ENCODE measurements around the gene H2AZ2. TPM values are rescaled to one million over a fixed set of nuclear protein-coding genes. Genes with fewer than 3 reads are reported as not detected.
"Not testable (repeated sequence)": the region's sequence is repeated elsewhere in the genome, so short reads cannot be mapped to it uniquely, and the experiment has no call there.

The H2AZ2 gene
- total and polyA plus RNA-seq, 5 donors, result 163 to 233 (median 220) TPM

DNA sequence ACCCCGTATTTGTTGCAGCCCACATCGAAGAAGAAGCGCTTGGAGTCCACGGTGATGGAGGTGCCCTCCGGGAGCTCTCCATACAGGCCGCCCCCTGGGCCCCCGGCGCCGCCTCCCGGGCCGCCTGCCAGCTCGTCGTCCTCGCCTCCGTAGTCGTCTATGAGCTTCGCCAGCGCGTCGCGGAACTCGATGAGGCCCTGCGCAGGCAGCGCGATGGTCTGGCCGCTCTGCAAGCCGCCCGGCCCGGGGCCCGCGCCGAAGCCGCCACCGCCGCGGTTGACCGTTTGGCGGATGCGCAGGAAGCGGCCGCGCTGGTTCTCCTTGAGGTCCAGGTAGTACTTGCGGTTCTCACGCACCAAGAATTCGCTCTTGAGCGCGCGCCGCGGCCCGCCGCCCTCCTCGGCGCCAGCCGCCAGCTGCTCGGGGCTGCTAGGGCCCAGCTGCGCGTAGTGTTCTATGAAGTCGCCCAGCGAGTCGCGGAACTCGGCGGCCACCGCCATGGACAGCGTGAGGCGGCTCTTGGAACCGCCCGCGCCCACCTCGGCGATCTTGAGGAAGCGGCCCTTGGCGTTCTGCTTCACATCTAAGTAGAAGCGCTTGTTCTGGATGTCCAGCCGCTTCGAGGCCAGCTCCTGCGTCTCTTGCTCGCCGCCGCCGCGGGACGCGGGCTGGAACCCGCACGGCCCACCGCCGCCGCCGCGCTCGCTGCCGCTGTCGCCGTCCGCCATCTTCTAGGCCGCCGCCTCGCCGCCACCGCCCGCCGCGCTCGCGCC lies 36.9 kb upstream of the H2AZ2 start:
- peak; percentile 56 to 61 for ATAC-seq
- no peaks in the 10 kb centered on the region for H3K9me3 ChIP-seq (ENCODE audit: control insufficient read depth, low read length)
- peak overlapping the region; percentile 77 for H3K4me3 ChIP-seq (ENCODE audit: low read length)
- no peaks in the 10 kb centered on the region for H3K27me3 ChIP-seq (ENCODE audit: control insufficient read depth, insufficient read depth)
- peak overlapping the region; percentile 87 for H3K27ac ChIP-seq (ENCODE audit: low read length)
- H3K4me1 ChIP-seq (ENCODE audit: control insufficient read depth, insufficient read depth, low read length), result peaks cover 2% of the 10 kb centered on the region
- intact Hi-C loops (cut with DNase I), result no loop called here
- WGBS, result under 1% methylated on average over 107 of the region's 107 CpGs
- DNase-seq, result peak; percentile 71 to 91 (median 83)

DNA sequence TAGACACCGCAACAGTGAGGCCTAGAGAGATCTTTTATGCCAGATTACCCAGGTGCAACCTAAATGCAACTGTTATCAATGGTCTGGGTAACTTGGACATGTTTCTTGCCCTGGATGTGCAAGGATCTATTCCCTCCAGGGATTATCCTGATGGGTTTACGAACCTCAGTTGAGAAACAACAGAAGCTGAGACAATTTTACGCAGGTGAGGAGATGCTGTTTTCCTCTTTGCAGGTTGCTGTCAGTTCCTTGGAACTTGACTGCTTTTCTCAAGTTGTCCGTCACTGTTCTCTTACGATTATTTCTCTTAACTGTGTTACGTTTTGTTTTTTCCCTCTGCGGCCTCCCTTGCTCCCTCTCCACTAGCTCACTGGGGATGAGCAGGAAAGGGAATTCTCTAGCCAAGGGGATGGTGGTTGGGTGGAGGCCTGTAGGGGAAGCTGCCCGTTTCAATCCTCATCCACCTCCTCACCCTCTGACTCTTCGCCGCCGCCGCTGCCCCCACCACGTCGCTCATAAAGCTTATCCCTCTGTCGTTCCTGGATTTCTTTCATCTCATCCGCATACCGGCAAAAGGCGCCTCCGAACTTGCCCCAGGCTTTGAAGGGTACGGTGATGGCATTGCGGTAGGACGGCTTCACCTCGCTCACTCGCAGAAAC lies 36.2 kb upstream of the H2AZ2 start:
- Histone ChIP-seq H3K4me3 (ENCODE audit: low read length) (peak overlapping the region; percentile 77), H3K9me3 (ENCODE audit: control insufficient read depth, low read length) (no peaks in the 10 kb centered on the region), H3K4me1 (ENCODE audit: control insufficient read depth, insufficient read depth, low read length) (peaks cover 2% of the 10 kb centered on the region), H3K27ac (ENCODE audit: low read length) (peak overlapping the region; percentile 87), H3K27me3 (ENCODE audit: control insufficient read depth, insufficient read depth) (no peaks in the 10 kb centered on the region)
- 15% methylated on average over 24 of the region's 24 CpGs for WGBS
- no peak for ATAC-seq
- intact Hi-C loops (cut with DNase I), result no loop called here
- DNase-seq, result no peak

GRCh38 chr7:44882899-44883298 lies 35.0 kb upstream of the H2AZ2 start:
- H3K4me3 ChIP-seq (ENCODE audit: low read length), result peak overlapping the region; percentile 77
- WGBS, result 42% methylated on average over 3 of the region's 3 CpGs
- no peak for ATAC-seq
- no peaks in the 10 kb centered on the region for H3K9me3 ChIP-seq (ENCODE audit: control insufficient read depth, low read length)
- H3K27me3 ChIP-seq (ENCODE audit: control insufficient read depth, insufficient read depth), result no peaks in the 10 kb centered on the region
- no peak overlapping the region for H3K27ac ChIP-seq (ENCODE audit: low read length)
- intact Hi-C loops (cut with DNase I), result no loop called here
- H3K4me1 ChIP-seq (ENCODE audit: control insufficient read depth, insufficient read depth, low read length), result peaks cover 2% of the 10 kb centered on the region
- DNase-seq, result no peak

DNA sequence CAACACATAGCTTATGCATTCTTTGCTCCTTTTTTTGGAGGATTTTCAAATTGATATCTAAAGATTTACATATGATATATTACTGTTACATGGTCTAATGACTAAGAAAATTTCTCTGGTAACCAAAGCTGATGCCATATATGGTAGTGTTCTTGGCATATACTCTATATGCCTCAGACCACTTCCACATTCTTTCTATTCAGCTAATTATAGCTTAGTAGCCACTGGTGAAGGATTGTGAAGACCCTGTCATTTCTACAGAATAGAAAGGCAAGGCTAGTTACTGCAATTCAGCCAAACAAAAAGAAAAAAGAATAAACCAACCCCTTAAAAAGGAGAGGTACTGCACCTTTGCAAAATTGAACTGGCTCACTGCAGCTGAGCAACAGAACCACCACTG lies 33.7 kb upstream of the H2AZ2 start:
- Histone ChIP-seq H3K9me3 (ENCODE audit: control insufficient read depth, low read length) (no peaks in the 10 kb centered on the region), H3K27ac (ENCODE audit: low read length) (no peak overlapping the region), H3K27me3 (ENCODE audit: control insufficient read depth, insufficient read depth) (no peaks in the 10 kb centered on the region), H3K4me1 (ENCODE audit: control insufficient read depth, insufficient read depth, low read length) (peaks cover 2% of the 10 kb centered on the region), H3K4me3 (ENCODE audit: low read length) (peak overlapping the region; percentile 49)
- no peak for DNase-seq
- ATAC-seq, result no peak
- intact Hi-C loops (cut with DNase I), result no loop called here

DNA sequence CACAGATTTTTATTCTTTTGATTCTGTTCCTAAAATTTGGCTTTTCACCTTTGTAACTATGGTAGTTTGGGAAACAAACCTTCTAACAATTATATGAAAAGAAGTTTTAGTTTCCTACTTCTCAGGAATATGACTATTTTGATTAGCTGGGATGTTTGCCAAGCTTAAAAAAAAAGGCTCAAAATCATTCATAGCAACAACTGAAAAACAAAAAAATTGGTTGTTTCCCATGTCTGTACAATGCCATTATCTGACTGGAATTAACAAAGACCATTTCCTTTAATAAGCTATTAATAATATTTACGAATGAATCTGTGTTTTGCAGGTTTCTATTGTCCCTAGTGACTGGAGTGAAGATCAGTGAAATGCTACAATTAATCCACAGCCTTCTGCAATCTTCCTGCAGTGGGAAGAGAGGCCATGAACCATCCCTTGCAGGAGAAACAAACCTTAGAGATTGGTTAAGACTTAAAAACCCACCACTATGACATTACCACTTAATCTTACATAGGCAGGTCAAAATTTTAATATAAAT lies 33.2 kb upstream of the H2AZ2 start:
- H3K4me3 ChIP-seq (ENCODE audit: low read length), result peak overlapping the region; percentile 49
- no peak overlapping the region for H3K27ac ChIP-seq (ENCODE audit: low read length)
- H3K27me3 ChIP-seq (ENCODE audit: control insufficient read depth, insufficient read depth), result no peaks in the 10 kb centered on the region
- no peaks in the 10 kb centered on the region for H3K9me3 ChIP-seq (ENCODE audit: control insufficient read depth, low read length)
- ATAC-seq (no peak), DNase-seq (no peak)
- H3K4me1 ChIP-seq (ENCODE audit: control insufficient read depth, insufficient read depth, low read length), result peaks cover 2% of the 10 kb centered on the region
- WGBS, result 14% methylated on average over 1 of the region's 1 CpG
- intact Hi-C loops (cut with DNase I), result no loop called here

GRCh38 chr7:44880317-44881018 lies 32.6 kb upstream of the H2AZ2 start:
- no peak overlapping the region for H3K27ac ChIP-seq (ENCODE audit: low read length)
- intact Hi-C loops (cut with DNase I), result no loop called here
- H3K9me3 ChIP-seq (ENCODE audit: control insufficient read depth, low read length), result no peaks in the 10 kb centered on the region
- no peaks in the 10 kb centered on the region for H3K27me3 ChIP-seq (ENCODE audit: control insufficient read depth, insufficient read depth)
- DNase-seq (no peak), ATAC-seq (no peak)
- peaks cover 2% of the 10 kb centered on the region for H3K4me1 ChIP-seq (ENCODE audit: control insufficient read depth, insufficient read depth, low read length)
- WGBS, result 30% methylated on average over 4 of the region's 4 CpGs
- peak overlapping the region; percentile 49 for H3K4me3 ChIP-seq (ENCODE audit: low read length)

- intact Hi-C loops (cut with DNase I), result no loop called here
- H3K27me3 ChIP-seq (ENCODE audit: control insufficient read depth, insufficient read depth), result no peaks in the 10 kb centered on the region
- H3K9me3 ChIP-seq (ENCODE audit: control insufficient read depth, low read length), result no peaks in the 10 kb centered on the region
- H3K4me3 ChIP-seq (ENCODE audit: low read length), result no peak overlapping the region
- WGBS, result 73% methylated on average over 4 of the region's 4 CpGs
- ATAC-seq, result no peak
- H3K4me1 ChIP-seq (ENCODE audit: control insufficient read depth, insufficient read depth, low read length), result peaks cover 2% of the 10 kb centered on the region
- no peak for DNase-seq
- H3K27ac ChIP-seq (ENCODE audit: low read length), result no peak overlapping the region
Observed at GRCh38 chr7:44876393-44876792, 28.5 kb upstream of the H2AZ2 start.

DNA sequence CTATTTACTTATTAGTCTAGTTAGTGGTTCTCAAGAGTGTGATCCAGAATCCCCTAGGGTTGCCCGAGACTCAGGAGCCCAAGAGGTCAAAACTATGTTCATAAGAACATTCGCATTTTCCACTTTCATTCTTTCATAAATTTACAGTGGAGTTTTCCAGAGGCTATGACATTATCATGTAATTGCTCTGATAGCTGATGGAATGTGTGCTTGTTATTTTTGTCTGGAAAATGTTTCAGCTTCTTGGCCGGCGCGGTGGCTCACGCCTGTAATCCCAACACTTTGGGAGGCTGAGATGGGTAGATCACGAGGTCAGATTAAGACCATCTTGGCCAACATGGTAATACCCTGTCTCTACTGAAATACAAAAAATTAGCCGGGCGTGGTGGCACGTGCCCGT lies 27.4 kb upstream of the H2AZ2 start:
- Histone ChIP-seq H3K9me3 (ENCODE audit: control insufficient read depth, low read length) (no peaks in the 10 kb centered on the region), H3K4me1 (ENCODE audit: control insufficient read depth, insufficient read depth, low read length) (peaks cover 2% of the 10 kb centered on the region), H3K27ac (ENCODE audit: low read length) (no peak overlapping the region), H3K27me3 (ENCODE audit: control insufficient read depth, insufficient read depth) (no peaks in the 10 kb centered on the region), H3K4me3 (ENCODE audit: low read length) (no peak overlapping the region)
- DNase-seq, result no peak
- 52% methylated on average over 11 of the region's 11 CpGs for WGBS
- peak in 1 of 2 donors; percentile 41 for ATAC-seq
- intact Hi-C loops (cut with DNase I), result no loop called here

DNA sequence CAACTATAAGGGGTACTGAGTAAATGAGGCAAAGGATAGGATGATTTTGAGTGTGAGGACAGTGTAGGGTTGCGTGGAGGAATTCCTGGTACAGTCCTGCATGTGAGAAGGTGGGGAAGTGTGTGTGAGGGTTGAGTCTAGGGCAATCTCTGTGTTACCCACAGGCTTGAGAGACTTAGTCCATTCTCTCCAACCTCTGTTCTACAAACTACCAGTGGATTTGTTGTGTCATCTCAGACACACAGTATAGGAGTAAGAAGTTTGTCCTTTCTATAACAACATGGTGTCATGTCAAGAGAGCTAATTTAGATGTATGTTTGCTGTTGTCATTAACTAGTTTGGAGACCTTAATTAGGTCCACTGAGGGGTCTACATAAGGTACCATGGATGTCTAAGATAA lies 24.9 kb upstream of the H2AZ2 start:
- no peak for DNase-seq
- no peak for ATAC-seq
- Histone ChIP-seq H3K9me3 (ENCODE audit: control insufficient read depth, low read length) (no peaks in the 10 kb centered on the region), H3K27me3 (ENCODE audit: control insufficient read depth, insufficient read depth) (no peaks in the 10 kb centered on the region), H3K4me1 (ENCODE audit: control insufficient read depth, insufficient read depth, low read length) (peaks cover 2% of the 10 kb centered on the region), H3K4me3 (ENCODE audit: low read length) (no peak overlapping the region), H3K27ac (ENCODE audit: low read length) (no peak overlapping the region)
- intact Hi-C loops (cut with DNase I), result no loop called here
- 100% methylated on average over 1 of the region's 1 CpG for WGBS

- intact Hi-C loops (cut with DNase I); H3K27ac ChIP-seq (ENCODE audit: low read length); H3K4me1 ChIP-seq (ENCODE audit: control insufficient read depth, insufficient read depth, low read length); DNase-seq; ATAC-seq; H3K27me3 ChIP-seq (ENCODE audit: control insufficient read depth, insufficient read depth); H3K4me3 ChIP-seq (ENCODE audit: low read length); H3K9me3 ChIP-seq (ENCODE audit: control insufficient read depth, low read length): not testable (repeated sequence)
- whole genome bisulfite sequencing, result 96% methylated on average over 23 of the region's 23 CpGs
Observed at GRCh38 chr7:44871918-44872317, 24.0 kb upstream of the H2AZ2 start.

DNA sequence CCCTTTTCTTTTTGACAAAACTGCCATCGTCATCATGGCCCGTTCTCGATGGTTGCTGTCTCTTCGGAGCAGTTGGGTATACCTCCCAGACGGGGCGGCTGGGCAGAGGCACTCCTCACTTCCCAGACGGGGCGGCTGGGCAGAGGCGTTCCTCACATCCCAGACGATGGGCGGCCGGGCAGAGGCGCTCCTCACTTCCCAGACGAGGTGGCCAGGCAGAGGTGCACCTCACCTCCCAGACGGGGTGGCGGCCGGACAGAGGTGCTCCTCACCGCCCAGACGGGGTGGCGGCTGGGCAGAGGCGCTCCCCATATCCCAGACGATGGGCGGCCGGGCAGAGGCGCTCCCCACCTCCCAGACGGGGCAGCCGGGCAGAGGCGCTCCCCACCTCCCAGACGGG lies 22.9 kb upstream of the H2AZ2 start:
- DNase-seq; intact Hi-C loops (cut with DNase I); H3K9me3 ChIP-seq (ENCODE audit: control insufficient read depth, low read length); H3K4me1 ChIP-seq (ENCODE audit: control insufficient read depth, insufficient read depth, low read length); H3K27me3 ChIP-seq (ENCODE audit: control insufficient read depth, insufficient read depth); H3K4me3 ChIP-seq (ENCODE audit: low read length); ATAC-seq; H3K27ac ChIP-seq (ENCODE audit: low read length): not testable (repeated sequence)
- 92% methylated on average over 28 of the region's 29 CpGs for WGBS

Measured in right cardiac atrium (tissue), 5 donors.